OCI-LY1 (cell line): Measurements from ENCODE around the gene SLC39A10.

Source experiments
- EZH2 ChIP-seq: fragments of 200-600 bp; sonication (generic), shearing (Covaris generic); IDR thresholded peaks from 2 replicates; pipeline ENCODE4 v1.8.0; 2017; ENCODE audit warnings: borderline replicate concordance, mixed run types, mild to moderate bottlenecking, antibody characterized with exemption, low read length, moderate library complexity, mixed read lengths
- TF ChIP-seq, protein P1 (sequence below): fragments of 200-600 bp; sonication (generic), shearing (Covaris generic); IDR thresholded peaks from 2 replicates; pipeline ENCODE4 v1.5.1; 2017; ENCODE audit warnings: mild to moderate bottlenecking, antibody characterized with exemption, low read length, moderate library complexity, mixed read lengths

DNA sequence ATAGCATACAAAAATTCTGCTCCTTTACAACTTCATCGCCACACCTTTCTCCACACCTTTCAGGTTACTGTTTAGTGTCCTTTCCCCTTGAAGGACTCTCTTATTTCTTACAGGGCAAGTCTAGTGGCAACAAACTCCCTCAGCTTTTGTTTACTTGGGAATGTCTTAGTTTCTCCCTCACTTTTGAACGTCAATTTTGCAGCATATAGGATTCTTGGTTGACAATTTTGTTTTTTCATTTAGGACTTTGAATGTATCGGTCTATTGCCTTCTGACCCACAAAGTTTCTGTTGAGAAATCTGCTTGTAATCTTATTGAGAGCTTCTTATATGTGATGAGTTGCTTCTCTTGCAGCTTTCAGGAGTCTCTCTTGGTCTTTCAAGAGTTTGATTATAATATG, 43.5 kb downstream of the SLC39A10 start:
- TF ChIP-seq, protein P1, sequence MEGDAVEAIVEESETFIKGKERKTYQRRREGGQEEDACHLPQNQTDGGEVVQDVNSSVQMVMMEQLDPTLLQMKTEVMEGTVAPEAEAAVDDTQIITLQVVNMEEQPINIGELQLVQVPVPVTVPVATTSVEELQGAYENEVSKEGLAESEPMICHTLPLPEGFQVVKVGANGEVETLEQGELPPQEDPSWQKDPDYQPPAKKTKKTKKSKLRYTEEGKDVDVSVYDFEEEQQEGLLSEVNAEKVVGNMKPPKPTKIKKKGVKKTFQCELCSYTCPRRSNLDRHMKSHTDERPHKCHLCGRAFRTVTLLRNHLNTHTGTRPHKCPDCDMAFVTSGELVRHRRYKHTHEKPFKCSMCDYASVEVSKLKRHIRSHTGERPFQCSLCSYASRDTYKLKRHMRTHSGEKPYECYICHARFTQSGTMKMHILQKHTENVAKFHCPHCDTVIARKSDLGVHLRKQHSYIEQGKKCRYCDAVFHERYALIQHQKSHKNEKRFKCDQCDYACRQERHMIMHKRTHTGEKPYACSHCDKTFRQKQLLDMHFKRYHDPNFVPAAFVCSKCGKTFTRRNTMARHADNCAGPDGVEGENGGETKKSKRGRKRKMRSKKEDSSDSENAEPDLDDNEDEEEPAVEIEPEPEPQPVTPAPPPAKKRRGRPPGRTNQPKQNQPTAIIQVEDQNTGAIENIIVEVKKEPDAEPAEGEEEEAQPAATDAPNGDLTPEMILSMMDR = no peak
- TF ChIP-seq EZH2 = no peak
